Small intestine (tissue), 7 donors: ENCODE measurements around the gene GNAI1. TPM values are rescaled to one million over a fixed set of nuclear protein-coding genes. Genes with fewer than 3 reads are reported as not detected.

Experiments
- DNase-seq, 2 donors: peaks; one replicate each; pipeline versions ENCODE4 v3.0.0 to v3.0.0-alpha.2; 2013
- FAIRE-seq: peaks from 2 replicates; lab custom pipeline; 2012; peaks lifted over from hg19 to GRCh38; lab: Jason Lieb, UNC
- H3K27ac ChIP-seq, 3 donors: one replicate each; pipeline ENCODE4 v1.5.1; 2013; ENCODE audit warnings: low read length in 2 of 3, mild to moderate bottlenecking in 2 of 3, control low read depth in 1 of 3, inconsistent platforms in 1 of 3, low read depth in 1 of 3, moderate library complexity in 1 of 3
- H3K27me3 ChIP-seq, 3 donors: one replicate each; pipeline ENCODE4 v1.6.1; 2013; ENCODE audit warnings: low read length in 3 of 3, inconsistent platforms in 1 of 3; ENCODE audit not compliant: control insufficient read depth in 3 of 3, insufficient read depth in 3 of 3
- H3K36me3 ChIP-seq, 3 donors: one replicate each; pipeline ENCODE4 v1.6.1; 2013; ENCODE audit warnings: low read length in 3 of 3, inconsistent platforms in 1 of 3, low read depth in 1 of 3, mild to moderate bottlenecking in 1 of 3, moderate library complexity in 1 of 3; ENCODE audit not compliant: control insufficient read depth in 3 of 3, insufficient read depth in 2 of 3
- H3K4me1 ChIP-seq, 3 donors: one replicate each; pipeline ENCODE4 v1.6.1; 2013; ENCODE audit warnings: low read length in 2 of 3, inconsistent platforms in 1 of 3, low read depth in 1 of 3, mild to moderate bottlenecking in 1 of 3, moderate library complexity in 1 of 3; ENCODE audit not compliant: control insufficient read depth in 3 of 3, insufficient read depth in 2 of 3
- H3K4me3 ChIP-seq, 3 donors: one replicate each; pipeline ENCODE4 v1.5.1; 2013; ENCODE audit warnings: low read length in 3 of 3, control low read depth in 1 of 3, inconsistent platforms in 1 of 3, low read depth in 1 of 3, mild to moderate bottlenecking in 1 of 3, moderate library complexity in 1 of 3
- H3K9me3 ChIP-seq, 2 donors: one replicate each; pipeline ENCODE4 v1.6.1; 2013; ENCODE audit warnings: low read depth in 1 of 2, low read length in 1 of 2; ENCODE audit not compliant: control insufficient read depth in 2 of 2, insufficient read depth in 1 of 2
- WGBS, 3 donors: extraction: QIAGEN DNeasy Blood & Tissue Kit; methylation state at CpG; one replicate each; pipeline ENCODE4 v1.1.7; 2013; 5-methylcytosine and 5-hydroxymethylcytosine counted together
- polyA plus RNA-seq, 4 donors: library from polyadenylated mRNA; stranded (reverse) in 3 of 4; unstranded in 1 of 4; fragments of 200-250 nt in 3 of 4; fragments of 120-200 nt in 1 of 4; gene quantifications; one replicate each; pipeline versions ENCODE4 v1.2.1 to v1.2.3, GENCODE V29; 2013
- donor health status: healthy with polysubstance abuse.
- donor health status: control.
- donor health status: control.
- donor health status: Bipolar disorder and iron deficiency.
- donor health status: healthy.

GNAI1 gene
- polyA plus RNA-seq, 4 donors: 6.7 to 19.0 (median 8.6) TPM

DNA sequence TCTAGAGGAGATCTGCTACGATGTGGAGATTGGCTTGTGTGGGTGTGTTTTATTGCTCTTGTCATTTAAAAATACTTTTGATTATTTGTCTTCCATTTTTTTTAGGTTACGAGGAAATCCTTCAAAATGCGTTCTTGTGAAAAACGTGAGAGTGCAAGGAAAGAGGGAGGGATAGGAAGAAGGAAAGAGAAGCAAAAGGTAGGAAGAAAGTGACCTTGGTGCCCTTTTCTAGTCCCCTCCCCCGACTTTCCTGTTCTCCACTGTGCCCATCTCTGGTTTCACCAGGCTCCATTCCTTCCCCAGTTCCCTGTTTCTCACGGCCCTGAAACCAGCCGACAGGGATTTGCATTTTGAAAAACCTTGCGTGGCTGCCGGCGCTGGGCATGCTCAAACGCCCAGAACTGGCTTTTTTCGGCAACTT lies 506 bp upstream of the GNAI1 start:
- DNase-seq: no peak
- Histone ChIP-seq H3K36me3 (no peaks in the 10 kb centered on the region), H3K4me1 (peaks cover 0 to 11% (median 0%) of the 10 kb centered on the region in 3 donors), H3K27ac (peak overlapping the region in 2 of 3 donors; percentile 70 to 83), H3K27me3 (no peaks in the 10 kb centered on the region), H3K9me3 (no peaks in the 10 kb centered on the region), H3K4me3 (peak overlapping the region in 2 of 3 donors; percentile 63 to 74)
- FAIRE-seq: no peak
- 5 to 12% (median 6%) methylated on average over 12 of the region's 12 CpGs for WGBS, 3 donors

DNA sequence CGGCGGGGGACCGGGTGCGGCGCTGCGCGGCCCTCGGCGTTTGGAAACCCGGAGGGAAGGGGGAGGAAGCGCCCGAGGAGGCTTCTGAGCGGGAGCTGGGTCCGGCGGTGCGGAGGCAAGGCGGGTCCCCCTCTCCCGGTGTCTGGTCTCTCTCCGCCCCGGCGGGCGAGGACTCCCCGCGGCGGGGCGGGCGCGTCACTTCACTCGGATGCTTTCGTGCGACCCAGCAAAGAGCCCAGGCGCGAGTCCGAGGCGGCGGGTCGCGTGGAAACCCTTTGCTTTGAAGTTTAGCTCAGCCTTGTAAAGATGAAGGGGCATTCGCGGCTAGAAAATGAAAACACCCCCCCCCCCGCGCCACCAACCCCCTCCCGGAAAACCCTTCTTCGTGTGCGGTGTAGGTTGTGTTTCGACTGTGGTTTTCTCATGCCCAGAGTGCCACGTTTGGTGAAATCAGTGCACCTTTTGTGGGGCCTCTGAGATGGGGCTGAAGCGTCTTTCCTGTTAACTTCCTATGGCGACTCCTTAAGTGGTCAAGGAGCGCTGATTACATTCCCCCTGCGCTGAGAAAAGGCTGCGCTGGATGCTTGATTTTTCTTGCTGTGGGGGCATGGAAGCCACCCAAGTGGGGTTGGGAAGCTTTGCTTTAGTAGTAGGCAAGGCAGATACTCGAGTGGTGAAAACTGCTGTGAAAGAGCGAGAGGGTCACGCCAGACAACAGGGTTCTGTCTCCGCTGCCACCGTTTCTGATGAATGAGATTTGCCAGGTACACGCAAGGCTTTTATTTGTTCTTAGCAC lies 876 bp downstream of the GNAI1 start:
- H3K9me3 ChIP-seq: peaks cover 0 to 3% of the 10 kb centered on the region in 2 donors
- DNase-seq (peak; percentile 30 to 58), FAIRE-seq (no peak)
- H3K27ac ChIP-seq: peak overlapping the region in 2 of 3 donors; percentile 83 to 86
- H3K4me1 ChIP-seq: peaks cover 0 to 11% (median 0%) of the 10 kb centered on the region in 3 donors
- WGBS, 3 donors: 0 to 2% (median 1%) methylated on average over 43 to 58 of the region's 58 CpGs
- H3K4me3 ChIP-seq: peak overlapping the region; percentile 74 to 93 (median 93)
- no peaks in the 10 kb centered on the region for H3K27me3 ChIP-seq
- no peaks in the 10 kb centered on the region for H3K36me3 ChIP-seq

GRCh38 chr7:80136261-80137055 lies 1.8 kb downstream of the GNAI1 start:
- DNase-seq: peak in 1 of 2 donors; percentile 21
- Histone ChIP-seq H3K4me3 (peak overlapping the region in 2 of 3 donors; percentile 74 to 93), H3K36me3 (no peaks in the 10 kb centered on the region), H3K9me3 (peaks cover 0 to 7% of the 10 kb centered on the region in 2 donors), H3K27me3 (no peaks in the 10 kb centered on the region), H3K4me1 (peaks cover 0 to 11% (median 0%) of the 10 kb centered on the region in 3 donors), H3K27ac (no peak overlapping the region)
- no peak for FAIRE-seq
- 38 to 53% (median 48%) methylated on average over 4 of the region's 4 CpGs for WGBS, 3 donors

DNA sequence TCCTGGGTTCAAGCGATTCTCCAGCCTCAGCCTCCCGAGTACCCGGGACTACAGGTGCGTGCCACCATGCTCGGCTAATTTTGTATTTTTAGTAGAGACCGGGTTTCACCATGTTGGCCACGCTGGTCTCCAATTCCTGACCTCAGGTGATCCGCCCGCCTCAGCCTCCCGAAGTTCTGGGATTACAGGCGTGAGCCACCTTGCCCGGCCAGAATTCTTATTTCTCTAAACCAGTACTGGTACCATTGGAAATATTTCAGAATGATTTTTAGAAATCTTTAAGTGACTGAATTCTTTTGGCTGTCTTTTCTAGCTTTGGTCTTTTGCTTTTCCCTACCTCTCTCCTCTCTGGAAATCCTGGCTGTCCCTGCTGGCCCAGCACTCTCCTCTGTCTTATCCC lies 2.8 kb downstream of the GNAI1 start:
- Histone ChIP-seq H3K4me3 (no peak overlapping the region), H3K27ac (no peak overlapping the region), H3K27me3 (no peaks in the 10 kb centered on the region), H3K4me1 (peaks cover 0 to 11% (median 0%) of the 10 kb centered on the region in 3 donors), H3K9me3 (peaks cover 0 to 7% of the 10 kb centered on the region in 2 donors), H3K36me3 (no peaks in the 10 kb centered on the region)
- DNase-seq (no peak), FAIRE-seq (no peak)
- 86 to 94% (median 87%) methylated on average over 12 of the region's 12 CpGs for WGBS, 3 donors

DNA sequence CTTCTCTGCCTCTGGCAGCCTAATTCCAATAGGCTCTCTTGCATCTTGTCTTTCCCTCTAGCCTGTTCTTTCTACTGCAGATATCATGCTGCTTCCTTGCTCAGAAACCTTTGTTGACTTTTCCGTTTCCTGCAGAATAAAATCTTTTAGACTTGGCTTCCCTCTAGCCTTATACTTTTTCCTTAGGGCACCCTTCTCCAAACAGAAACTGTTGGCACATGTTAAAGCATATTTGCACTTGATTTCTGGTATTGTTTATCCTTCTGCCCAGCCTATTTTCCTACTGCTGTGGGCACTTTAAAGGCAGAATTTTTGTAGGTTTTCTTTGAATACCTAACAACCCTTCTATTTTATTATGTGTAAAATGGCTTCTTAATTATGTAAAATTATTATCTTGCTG lies 4.6 kb downstream of the GNAI1 start:
- Histone ChIP-seq H3K9me3 (peaks cover 0 to 7% of the 10 kb centered on the region in 2 donors), H3K4me3 (no peak overlapping the region), H3K27ac (no peak overlapping the region), H3K36me3 (no peaks in the 10 kb centered on the region), H3K4me1 (peaks cover 0 to 11% (median 0%) of the 10 kb centered on the region in 3 donors), H3K27me3 (no peaks in the 10 kb centered on the region)
- 43 to 63% (median 60%) methylated on average over 1 of the region's 1 CpG for WGBS, 3 donors
- FAIRE-seq: no peak
- no peak for DNase-seq

DNA sequence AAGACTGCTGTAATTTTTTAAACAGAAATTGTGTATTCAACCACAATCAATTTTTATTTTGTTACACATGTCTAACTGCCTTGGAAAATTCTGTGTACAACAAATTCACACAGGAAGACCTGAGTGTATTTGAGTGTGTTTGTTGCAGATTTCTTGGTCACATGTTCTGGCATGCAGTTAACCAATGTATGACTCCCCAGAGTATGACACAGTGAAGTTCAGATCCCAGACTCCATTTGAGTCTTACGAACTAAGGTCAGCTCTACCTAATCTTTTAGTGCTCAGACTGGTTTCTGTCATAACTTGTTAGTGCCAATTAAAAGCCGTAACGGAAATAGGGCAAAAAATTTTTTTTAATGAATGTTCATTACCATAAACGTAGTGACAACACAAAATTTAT lies 5.8 kb downstream of the GNAI1 start:
- DNase-seq (no peak), FAIRE-seq (no peak)
- WGBS, 3 donors: 86 to 91% (median 88%) methylated on average over 4 of the region's 4 CpGs
- Histone ChIP-seq H3K9me3 (peaks cover 0 to 7% of the 10 kb centered on the region in 2 donors), H3K27me3 (no peaks in the 10 kb centered on the region), H3K27ac (no peak overlapping the region), H3K4me1 (peaks cover 0 to 11% (median 0%) of the 10 kb centered on the region in 3 donors), H3K4me3 (no peak overlapping the region), H3K36me3 (no peaks in the 10 kb centered on the region)

DNA sequence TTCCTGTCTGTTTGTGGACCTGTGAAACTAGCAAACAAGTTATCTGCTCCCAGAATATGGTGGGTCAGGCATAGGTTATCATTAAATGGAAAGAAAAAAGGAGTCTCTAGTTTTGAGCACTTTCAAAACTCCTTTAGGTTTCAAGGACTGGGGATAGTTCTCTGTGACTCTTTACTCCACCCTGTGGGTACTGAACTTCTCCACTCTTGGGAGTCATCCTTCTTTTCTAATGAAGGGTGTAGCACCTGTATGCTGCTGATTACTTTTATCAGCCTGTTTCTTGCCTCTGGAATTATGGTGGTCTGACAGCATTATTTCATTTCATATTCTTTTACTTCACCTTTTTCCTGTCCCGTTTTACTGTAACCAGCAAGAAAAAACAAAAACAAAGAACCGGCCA lies 6.7 kb downstream of the GNAI1 start:
- Histone ChIP-seq H3K27me3 (no peaks in the 10 kb centered on the region), H3K27ac (no peak overlapping the region), H3K4me3 (no peak overlapping the region), H3K36me3 (no peaks in the 10 kb centered on the region), H3K9me3 (peaks cover 0 to 7% of the 10 kb centered on the region in 2 donors), H3K4me1 (peaks cover 0 to 9% (median 4%) of the 10 kb centered on the region in 3 donors)
- DNase-seq: no peak
- no peak for FAIRE-seq
- WGBS, 3 donors: 84 to 93% (median 87%) methylated on average over 2 of the region's 2 CpGs

DNA sequence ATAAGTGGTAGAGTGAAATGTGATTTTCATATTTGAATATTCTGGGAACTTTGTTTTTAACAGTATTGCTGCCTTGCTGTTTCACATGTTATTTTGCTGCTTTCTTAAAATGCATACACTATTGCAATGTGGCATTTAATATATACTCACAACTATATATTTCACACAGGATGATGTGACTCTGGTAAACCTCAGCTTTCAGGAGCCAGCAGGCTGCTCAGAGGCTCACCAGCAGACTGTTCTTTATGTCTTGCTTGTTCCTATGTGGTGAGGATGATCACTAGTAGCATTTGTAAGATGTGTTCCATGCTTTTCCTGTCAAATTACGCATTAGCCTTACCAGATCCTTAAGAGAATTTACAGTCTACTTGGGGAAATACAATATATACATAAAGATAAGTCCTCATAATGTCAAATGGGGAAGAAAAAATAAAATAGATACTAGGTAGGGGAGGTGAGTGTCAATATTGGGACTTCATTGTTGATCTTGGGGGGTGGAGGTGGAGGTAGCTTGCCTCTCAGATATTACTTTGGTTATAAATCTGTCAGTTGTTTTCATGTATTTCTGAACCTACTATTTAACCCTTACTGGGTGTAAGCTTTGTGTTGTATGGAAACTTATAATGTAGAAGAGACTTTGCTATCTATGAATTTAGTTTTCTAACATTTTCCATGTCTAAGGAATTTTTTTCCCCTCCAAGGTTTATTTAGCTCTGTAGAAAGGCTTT lies 8.4 kb downstream of the GNAI1 start:
- Histone ChIP-seq H3K27ac (no peak overlapping the region), H3K4me1 (peaks cover 0 to 4% (median 3%) of the 10 kb centered on the region in 3 donors), H3K9me3 (peaks cover 0 to 7% of the 10 kb centered on the region in 2 donors), H3K36me3 (no peaks in the 10 kb centered on the region), H3K4me3 (no peak overlapping the region), H3K27me3 (no peaks in the 10 kb centered on the region)
- WGBS, 3 donors: 84 to 87% (median 86%) methylated on average over 1 of the region's 1 CpG
- FAIRE-seq (no peak), DNase-seq (no peak)
